HCT116 (cell line): Measurements from ENCODE around the gene KIF26B. TPM values are rescaled to one million over a fixed set of nuclear protein-coding genes. Genes with fewer than 3 reads are reported as not detected.

ENCODE experiments used
- ATAC-seq: fragments of 200-7000 bp; cut with Tn5 transposase; 2 replicates; pipeline ENCODE4 v1.9.1; 2020; ENCODE audit warnings: mild to moderate bottlenecking, moderate library complexity
- BruUV-seq: library from RNA; stranded (reverse); fragments of 400-500 nt; replicated peaks from 2 replicates; lab custom pipeline; 2021; lab: Mats Ljungman, UMichigan
- CTCF ChIA-PET: fragments of 300-600 bp; sonication (Branson Sonifier 250); formaldehyde crosslinking; loops from one replicate; lab custom pipeline; 2021; ENCODE audit warnings: antibody characterized with exemption; lab: Charles Lee
- POLR2A ChIA-PET: fragments of 300-600, 350-600 bp; sonication (Branson Sonifier 250); formaldehyde crosslinking; loops from one replicate; lab custom pipeline; 2021; ENCODE audit warnings: antibody characterized with exemption; lab: Charles Lee
- RAD21 ChIA-PET, 2 experiments: fragments of 300-600 bp; sonication (Branson Sonifier 250); formaldehyde crosslinking; loops; one replicate each; lab custom pipeline; 2023; ENCODE audit warnings: low total read pairs in 2 of 2; ENCODE audit not compliant: uncharacterized antibody in 2 of 2, unreplicated experiment in 2 of 2, low non-redundant PET in 1 of 2; lab: Charles Lee
- DNase-seq: peaks from one replicate; pipeline ENCODE4 v3.0.0-alpha.2; 2010; ENCODE audit warnings: low read depth, low spot score
- H2AFZ ChIP-seq: fragments of 200-600 bp; shearing (Covaris generic), sonication (generic); 2 replicates; pipeline ENCODE4 v1.6.1; 2017; ENCODE audit warnings: low read depth, mixed run types, mixed read lengths, antibody characterized with exemption, low read length; ENCODE audit not compliant: poor library complexity, severe bottlenecking
- H3K27ac ChIP-seq: 2 replicates; pipeline ENCODE4 v1.5.1; 2012; ENCODE audit warnings: low read depth, low read length
- H3K27me3 ChIP-seq: fragments of 200-600 bp; sonication (generic); 2 replicates; pipeline ENCODE4 v1.6.1; 2016; ENCODE audit warnings: mixed run types, low read length, mixed read lengths; ENCODE audit not compliant: insufficient read depth
- H3K36me3 ChIP-seq, 2 experiments: fragments of 200-500 bp in 1 of 2; fragments of 200-600 bp in 1 of 2; sonication (Bioruptor generic) in 1 of 2; sonication (generic) in 1 of 2; 2 replicates each; pipeline versions ENCODE4 v1.5.1 to v1.6.1; 2014 to 2016; ENCODE audit warnings: low read length in 2 of 2, inconsistent platforms in 1 of 2, mixed read lengths in 1 of 2, mixed run types in 1 of 2; ENCODE audit not compliant: insufficient read depth in 2 of 2, control insufficient read depth in 1 of 2
- H3K4me1 ChIP-seq, 2 experiments: fragments of 200-600 bp in 1 of 2; sonication (generic) in 1 of 2; 2 replicates each; pipeline versions ENCODE4 v1.5.1 to v1.6.1; 2012 to 2017; ENCODE audit warnings: low read length in 2 of 2, inconsistent platforms in 1 of 2, mild to moderate bottlenecking in 1 of 2, mixed read lengths in 1 of 2, mixed run types in 1 of 2, moderate library complexity in 1 of 2; ENCODE audit not compliant: insufficient read depth in 2 of 2, control insufficient read depth in 1 of 2
- H3K4me2 ChIP-seq: fragments of 200-600 bp; sonication (generic); 2 replicates; pipeline ENCODE4 v1.6.1; 2017; ENCODE audit warnings: mixed run types, low read length, mixed read lengths
- H3K4me3 ChIP-seq, 2 experiments: fragments of 200-600 bp in 1 of 2; sonication (generic) in 1 of 2; replicated peaks in 1 of 2; 2 replicates each; pipeline ENCODE4 v1.5.1; 2011 to 2016; ENCODE audit warnings: low read length in 2 of 2, control low read depth in 1 of 2, low read depth in 1 of 2, mild to moderate bottlenecking in 1 of 2, mixed read lengths in 1 of 2, mixed run types in 1 of 2
- H3K79me2 ChIP-seq: fragments of 200-600 bp; sonication (generic); 2 replicates; pipeline ENCODE4 v1.6.1; 2017; ENCODE audit warnings: mild to moderate bottlenecking, mixed run types, low read length, moderate library complexity, mixed read lengths; ENCODE audit not compliant: insufficient read depth
- H3K9ac ChIP-seq: fragments of 200-600 bp; sonication (generic); 2 replicates; pipeline ENCODE4 v1.6.1; 2016; ENCODE audit warnings: low read length, mixed read lengths
- H3K9me2 ChIP-seq: fragments of 200-600 bp; sonication (generic), shearing (Covaris generic); 2 replicates; pipeline ENCODE4 v1.6.1; 2017; ENCODE audit warnings: mixed run types, mild to moderate bottlenecking, moderate library complexity; ENCODE audit not compliant: insufficient read depth
- H3K9me3 ChIP-seq, 2 experiments: fragments of 200-500 bp in 1 of 2; fragments of 200-600 bp in 1 of 2; sonication (Bioruptor generic) in 1 of 2; sonication (generic) in 1 of 2; 2 replicates each; pipeline ENCODE4 v1.6.1; 2014 to 2017; ENCODE audit warnings: low read length in 2 of 2, mixed read lengths in 2 of 2, inconsistent platforms in 1 of 2, low read depth in 1 of 2, mild to moderate bottlenecking in 1 of 2, mixed run types in 1 of 2, moderate library complexity in 1 of 2; ENCODE audit not compliant: control insufficient read depth in 1 of 2, insufficient read depth in 1 of 2
- H4K20me1 ChIP-seq: fragments of 200-600 bp; sonication (generic), shearing (Covaris generic); 2 replicates; pipeline ENCODE4 v1.6.1; 2017; ENCODE audit warnings: mixed run types, mild to moderate bottlenecking, moderate library complexity; ENCODE audit not compliant: insufficient read depth
- ATF3 ChIP-seq: IDR thresholded peaks from 2 replicates; pipeline ENCODE4 v1.6.1; 2012
- CBX3 ChIP-seq: IDR thresholded peaks from 2 replicates; pipeline ENCODE4 v1.6.1; 2012; ENCODE audit warnings: low read depth
- CEBPB ChIP-seq: IDR thresholded peaks from 2 replicates; pipeline ENCODE4 v1.6.1; 2012; ENCODE audit warnings: low read depth
- EGR1 ChIP-seq: IDR thresholded peaks from 2 replicates; pipeline ENCODE4 v1.6.1; 2012; ENCODE audit warnings: low read depth
- EZH2 ChIP-seq: fragments of 200-600 bp; sonication (generic); IDR thresholded peaks from 2 replicates; pipeline ENCODE4 v1.6.1; 2017; ENCODE audit warnings: antibody characterized with exemption, mixed run types
- FOSL1 ChIP-seq: IDR thresholded peaks from 2 replicates; pipeline ENCODE4 v1.6.1; 2012; ENCODE audit warnings: low read depth
- JUND ChIP-seq: IDR thresholded peaks from 2 replicates; pipeline ENCODE4 v1.6.1; 2012
- POLR2A ChIP-seq: IDR thresholded peaks from 2 replicates; pipeline ENCODE4 v1.7.0; 2011; ENCODE audit warnings: borderline replicate concordance; ENCODE audit not compliant: insufficient read depth, insufficient read length; ENCODE audit errors: extremely low read depth
- RAD21 ChIP-seq: IDR thresholded peaks from 2 replicates; pipeline ENCODE4 v1.6.1; 2012; ENCODE audit warnings: low read depth, mild to moderate bottlenecking
- SIN3A ChIP-seq: IDR thresholded peaks from 2 replicates; pipeline ENCODE4 v1.6.1; 2012; ENCODE audit warnings: low read depth
- SP1 ChIP-seq: IDR thresholded peaks from 2 replicates; pipeline ENCODE4 v1.6.1; 2012; ENCODE audit warnings: low read depth
- SRF ChIP-seq: IDR thresholded peaks from 2 replicates; pipeline ENCODE4 v1.6.1; 2012; ENCODE audit warnings: low read depth
- TCF7L2 ChIP-seq: IDR thresholded peaks from 2 replicates; pipeline ENCODE4 v1.7.0; 2011; ENCODE audit warnings: borderline replicate concordance, inconsistent platforms; ENCODE audit not compliant: insufficient read depth, insufficient read length; ENCODE audit errors: extremely low read depth
- ZBTB33 ChIP-seq: IDR thresholded peaks from 2 replicates; pipeline ENCODE4 v1.6.1; 2011; ENCODE audit warnings: mild to moderate bottlenecking, low read length, moderate library complexity; ENCODE audit not compliant: insufficient replicate concordance; ENCODE audit errors: extremely low read depth
- ZFX ChIP-seq: fragments of 450-650 bp; IDR thresholded peaks from 2 replicates; pipeline ENCODE4 v1.6.1; 2017
- intact Hi-C: fragments of 100-400 bp; cut with micrococcal nuclease; formaldehyde crosslinking; loops from 2 replicates; pipeline ENCODE4 v1.10.0; 2022
- total RNA-seq: library from RNA; stranded (reverse); gene quantifications from one replicate; pipeline ENCODE4 v1.2.1, GENCODE V29; 2021; ENCODE audit not compliant: unreplicated experiment

Gene KIF26B
- total RNA-seq, 1 experiment from 2014 or later: 0.49 TPM

GRCh38 chr1:245666412-245666811 lies 511.6 kb downstream of the KIF26B start:
- intact Hi-C loops: no loop called here
- H3K36me3 ChIP-seq: no peaks in the 10 kb centered on the region
- no peak overlapping the region for H3K9ac ChIP-seq
- CTCF ChIA-PET: no interaction called here
- H3K27me3 ChIP-seq: no peaks in the 10 kb centered on the region
- H3K4me1 ChIP-seq: no peaks in the 10 kb centered on the region
- H2AFZ ChIP-seq: no peak overlapping the region
- TF ChIP-seq SP1 (no peak), CBX3 (no peak), EZH2 (no peak), ZBTB33 (no peak), CEBPB (no peak), RAD21 (no peak)
- no peak overlapping the region for H3K27ac ChIP-seq
- H3K4me3 ChIP-seq: no peak overlapping the region
- BruUV-seq: no TSS peak
- no peaks in the 10 kb centered on the region for H3K9me3 ChIP-seq
- ATAC-seq (no peak), DNase-seq (no peak)
- H3K4me2 ChIP-seq: no peak overlapping the region
- H3K79me2 ChIP-seq: no peaks in the 10 kb centered on the region
- H3K9me2 ChIP-seq: no peaks in the 10 kb centered on the region
- RAD21 ChIA-PET: no interaction called here
- H4K20me1 ChIP-seq: no peaks in the 10 kb centered on the region
- POLR2A ChIA-PET: no interaction called here

- no peaks in the 10 kb centered on the region for H3K9me3 ChIP-seq
- ATAC-seq (no peak), DNase-seq (no peak)
- CTCF ChIA-PET: no interaction called here
- no TSS peak for BruUV-seq
- no peaks in the 10 kb centered on the region for H3K27me3 ChIP-seq
- H3K4me3 ChIP-seq: no peak overlapping the region
- H3K27ac ChIP-seq: no peak overlapping the region
- H3K36me3 ChIP-seq: no peaks in the 10 kb centered on the region
- intact Hi-C loops: no loop called here
- RAD21 ChIA-PET: no interaction called here
- no peak overlapping the region for H3K4me2 ChIP-seq
- H3K4me1 ChIP-seq: no peaks in the 10 kb centered on the region
- H4K20me1 ChIP-seq: no peaks in the 10 kb centered on the region
- no peaks in the 10 kb centered on the region for H3K79me2 ChIP-seq
- POLR2A ChIA-PET: no interaction called here
- H3K9me2 ChIP-seq: no peaks in the 10 kb centered on the region
- no peak overlapping the region for H3K9ac ChIP-seq
- H2AFZ ChIP-seq: no peak overlapping the region
- TF ChIP-seq ZBTB33 (no peak), FOSL1 (no peak), JUND (no peak), SRF (no peak), POLR2A (no peak), EGR1 (no peak), CEBPB (no peak), RAD21 (no peak), ZFX (no peak), TCF7L2 (no peak), SIN3A (no peak), SP1 (no peak), ATF3 (no peak)
These were observed 516.6 kb downstream of the KIF26B start for GRCh38 chr1:245671349-245671748.
